Fibroblast of lung (primary cell): ENCODE measurements around the gene FLRT2.

Experiments used
- CTCF ChIP-seq, 2 donors: IDR thresholded peaks in 1 of 2; conservative IDR thresholded peaks in 1 of 2; 1 replicate in 1 of 2; 2 replicates in 1 of 2; pipeline ENCODE4 v1.5.1; 2011 to 2012; ENCODE audit warnings: low read length in 2 of 2, control low read depth in 1 of 2, inconsistent platforms in 1 of 2, low read depth in 1 of 2, mild to moderate bottlenecking in 1 of 2
- EZH2 ChIP-seq: IDR thresholded peaks from 2 replicates; pipeline ENCODE4 v1.5.1; 2012; ENCODE audit warnings: low read length, control low read depth, mild to moderate bottlenecking; ENCODE audit errors: missing control alignments

GRCh38 chr14:85578357-85578756, 48.4 kb downstream of the FLRT2 start:
- TF ChIP-seq CTCF (conservative IDR thresholded peaks at IDR 0.05 in 1 of 2, IDR thresholded peaks at IDR 0.05 in 1 of 2; ENCODE audit: low read depth in 1 of 2, low read length in 2 of 2) (no peak), EZH2 (no peak)
